GM10248 (cell line): ENCODE measurements around the gene TBC1D4.

Experiments used
- CTCF ChIA-PET: fragments of 300-600 bp; sonication (Branson Sonifier 250); formaldehyde crosslinking; extraction: SDS; loops from one replicate; lab custom pipeline; 2021; ENCODE audit warnings: antibody characterized with exemption; lab: Yijun Ruan, JAX
- POLR2A ChIA-PET: fragments of 350-650 bp; sonication (Branson Sonifier 250); formaldehyde crosslinking; extraction: SDS; loops from one replicate; lab custom pipeline; 2020; ENCODE audit warnings: antibody characterized with exemption; lab: Yijun Ruan, JAX
- DNase-seq: peaks from one replicate; pipeline ENCODE4 v3.0.0; 2012; ENCODE audit errors: extremely low spot score
- TF ChIP-seq, protein P1 (sequence below): IDR thresholded peaks from 2 replicates; pipeline ENCODE4 v1.5.1; 2012; ENCODE audit warnings: mild to moderate bottlenecking, low read depth; ENCODE audit errors: extremely low read depth, missing control alignments, control extremely low read depth

The TBC1D4 gene

DNA sequence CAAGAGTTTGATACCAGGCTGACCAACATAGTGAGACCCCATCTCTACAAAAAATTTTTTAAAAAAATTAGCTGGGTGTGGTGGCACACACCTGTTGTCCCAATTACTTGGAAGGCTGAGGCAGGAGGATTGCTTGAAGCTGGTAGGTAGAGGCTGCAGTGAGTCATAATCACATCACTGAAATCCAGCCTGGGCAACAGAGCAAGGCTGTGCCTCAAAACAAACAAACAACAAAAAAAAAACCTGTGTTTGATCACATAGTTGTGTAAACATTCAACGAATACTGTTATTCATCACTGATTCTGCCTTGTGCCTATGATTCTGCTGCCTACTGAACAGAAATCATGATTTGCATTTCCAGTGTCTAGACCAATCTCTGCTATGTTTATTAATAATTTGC is 134.0 kb downstream of the TBC1D4 start:
- DNase-seq: no peak
- TF ChIP-seq, protein P1, sequence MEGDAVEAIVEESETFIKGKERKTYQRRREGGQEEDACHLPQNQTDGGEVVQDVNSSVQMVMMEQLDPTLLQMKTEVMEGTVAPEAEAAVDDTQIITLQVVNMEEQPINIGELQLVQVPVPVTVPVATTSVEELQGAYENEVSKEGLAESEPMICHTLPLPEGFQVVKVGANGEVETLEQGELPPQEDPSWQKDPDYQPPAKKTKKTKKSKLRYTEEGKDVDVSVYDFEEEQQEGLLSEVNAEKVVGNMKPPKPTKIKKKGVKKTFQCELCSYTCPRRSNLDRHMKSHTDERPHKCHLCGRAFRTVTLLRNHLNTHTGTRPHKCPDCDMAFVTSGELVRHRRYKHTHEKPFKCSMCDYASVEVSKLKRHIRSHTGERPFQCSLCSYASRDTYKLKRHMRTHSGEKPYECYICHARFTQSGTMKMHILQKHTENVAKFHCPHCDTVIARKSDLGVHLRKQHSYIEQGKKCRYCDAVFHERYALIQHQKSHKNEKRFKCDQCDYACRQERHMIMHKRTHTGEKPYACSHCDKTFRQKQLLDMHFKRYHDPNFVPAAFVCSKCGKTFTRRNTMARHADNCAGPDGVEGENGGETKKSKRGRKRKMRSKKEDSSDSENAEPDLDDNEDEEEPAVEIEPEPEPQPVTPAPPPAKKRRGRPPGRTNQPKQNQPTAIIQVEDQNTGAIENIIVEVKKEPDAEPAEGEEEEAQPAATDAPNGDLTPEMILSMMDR: no peak
- ChIA-PET CTCF (interaction anchor here (0.9 kb wide), 1 partner anchor 10 kb away, joined by 3 read pairs; no protein-coding TSS in a partner anchor), POLR2A (no interaction called here)

DNA sequence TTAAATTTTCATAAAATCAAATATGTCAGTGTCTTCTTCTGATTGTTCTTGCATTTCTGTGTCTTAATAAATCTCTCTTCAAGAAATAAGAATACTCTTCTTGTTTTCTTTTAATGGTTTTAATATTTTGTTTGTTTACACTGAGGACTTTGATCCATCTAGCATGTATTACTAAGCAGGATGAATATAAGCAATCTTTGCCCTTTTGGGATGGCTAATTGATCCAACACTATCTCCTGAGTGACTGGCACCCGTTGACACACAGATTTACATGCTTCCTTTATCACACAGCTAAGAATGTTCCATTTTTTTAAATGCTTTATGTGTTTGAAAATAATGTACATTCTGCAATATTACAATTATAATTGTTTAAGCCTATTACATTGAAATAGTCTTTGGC is 134.5 kb downstream of the TBC1D4 start:
- POLR2A ChIA-PET: no interaction called here
- TF ChIP-seq, protein P1: no peak
- DNase-seq: no peak
- CTCF ChIA-PET: interaction anchor here (0.9 kb wide), 1 partner anchor 11 kb away, joined by 3 read pairs; no protein-coding TSS in a partner anchor

DNA sequence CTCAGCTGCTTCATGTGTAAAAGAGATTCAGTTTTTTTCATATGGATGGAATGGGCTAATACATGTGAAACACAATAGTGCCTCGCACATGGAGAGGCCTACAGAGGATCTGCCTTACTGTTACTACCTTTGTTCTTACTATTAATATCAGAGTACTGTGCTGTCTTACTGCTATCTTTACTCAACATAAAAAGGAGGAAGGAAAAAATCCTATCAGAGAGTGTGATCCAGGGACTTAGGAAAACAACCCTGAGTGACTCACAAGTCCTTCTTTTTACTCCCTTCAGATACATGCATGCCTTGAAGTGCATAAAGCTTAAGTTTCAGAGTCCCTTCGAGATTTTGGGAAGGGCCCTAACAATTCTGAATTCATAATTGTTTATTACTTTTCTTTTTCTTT is 136.8 kb downstream of the TBC1D4 start:
- ChIA-PET CTCF (interaction anchor here (1.0 to 4.6 kb wide), 2 partner anchors 12 to 13 kb away, joined by 3 to 32 read pairs; no protein-coding TSS in a partner anchor), POLR2A (no interaction called here)
- TF ChIP-seq, protein P1: no peak
- DNase-seq: no peak

DNA sequence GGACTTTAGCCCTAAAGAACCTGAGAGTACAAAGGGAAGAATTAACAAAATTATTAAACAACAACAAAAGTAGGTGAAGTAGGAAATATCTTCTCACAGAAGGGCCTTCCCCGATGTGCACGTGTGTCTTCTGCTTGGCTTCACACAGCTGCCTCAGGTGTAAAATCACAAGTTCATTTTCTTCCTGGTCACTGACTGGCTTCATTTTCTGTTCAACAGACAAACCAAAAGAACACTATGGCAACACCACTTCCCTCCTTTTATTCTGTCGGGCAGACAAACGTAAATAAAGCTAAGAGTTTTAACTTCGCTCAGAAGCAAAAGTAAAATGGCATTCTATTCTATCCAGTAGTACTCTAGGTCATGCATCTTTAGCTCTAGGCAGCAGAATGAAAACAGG is 140.9 kb downstream of the TBC1D4 start:
- TF ChIP-seq, protein P1: no peak
- POLR2A ChIA-PET: no interaction called here
- CTCF ChIA-PET: interaction anchor here (1.0 to 4.6 kb wide), 11 partner anchors 9 to 104 kb away, joined by 3 to 32 read pairs (median 4); no protein-coding TSS in a partner anchor
- DNase-seq: peak; percentile 42

DNA sequence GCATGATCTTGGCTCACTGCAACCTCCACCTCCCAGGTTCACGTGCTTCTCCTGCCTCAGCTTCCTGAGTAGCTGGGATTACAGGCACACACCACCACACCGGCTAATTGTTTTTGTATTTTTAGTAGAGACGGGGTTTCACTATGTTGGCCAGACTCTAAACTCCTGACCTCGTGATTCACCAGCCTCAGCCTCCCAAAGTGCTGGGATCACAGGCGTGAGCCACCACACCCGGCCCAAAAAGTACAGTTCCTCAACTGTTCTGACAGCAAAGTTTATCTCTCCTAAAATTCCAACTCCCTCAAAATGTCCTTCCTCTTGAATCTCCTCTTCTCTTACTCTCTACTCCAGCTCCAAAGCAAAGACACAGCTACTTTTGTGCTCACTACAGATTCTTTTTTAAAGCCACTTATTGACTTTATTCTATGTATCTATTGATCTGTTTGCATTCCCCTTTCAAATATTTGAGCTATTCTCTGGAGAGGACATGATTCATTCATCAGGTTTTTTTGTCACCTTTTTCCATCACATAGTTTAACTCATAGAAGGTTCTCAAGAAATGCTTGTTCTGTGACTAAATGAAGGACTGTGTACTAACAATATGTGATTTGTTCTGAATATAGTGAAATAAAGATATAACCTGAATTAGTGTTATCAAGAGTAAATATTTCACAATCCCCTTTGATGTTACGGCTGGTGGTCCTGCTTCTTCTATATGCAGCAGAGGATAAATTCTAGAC is 142.2 kb downstream of the TBC1D4 start:
- POLR2A ChIA-PET: no interaction called here

DNA sequence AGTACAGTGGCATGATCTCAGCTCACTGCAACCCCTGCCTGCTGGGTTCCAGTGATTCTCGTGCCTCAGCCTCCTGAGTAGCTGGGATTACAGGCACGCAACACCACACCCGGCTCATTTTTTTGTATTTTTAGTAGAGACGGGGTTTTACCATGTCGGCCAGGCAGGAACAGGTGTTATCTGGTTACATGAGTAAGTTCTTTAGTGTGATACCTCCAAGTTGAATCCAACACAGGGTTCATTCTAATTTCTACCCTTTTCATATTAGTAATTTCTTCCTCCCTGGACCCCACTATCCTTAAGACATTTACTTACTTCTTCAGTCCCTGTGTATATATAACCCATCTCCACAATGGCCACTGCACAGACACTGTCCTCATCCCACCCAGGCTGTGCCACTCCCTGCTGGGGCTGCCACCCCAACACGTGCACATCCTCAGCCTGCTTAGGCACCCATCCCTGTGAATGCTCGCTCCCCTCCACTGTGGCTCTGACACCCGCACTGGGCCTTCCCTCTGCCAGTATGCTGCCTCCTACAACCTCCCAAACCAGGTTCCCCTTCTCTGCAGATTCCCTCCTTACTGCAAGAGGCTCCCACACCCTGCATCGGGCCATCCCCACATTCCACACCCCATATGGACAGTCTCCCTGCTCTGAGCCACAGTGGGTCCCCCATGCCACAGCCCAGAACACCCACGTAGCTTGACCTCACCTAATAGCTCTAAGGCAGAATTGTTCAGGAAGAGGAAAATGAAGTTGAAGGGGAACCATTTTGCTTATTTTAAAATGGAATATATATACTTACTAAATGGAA is 147.1 kb downstream of the TBC1D4 start:
- POLR2A ChIA-PET: no interaction called here
- TF ChIP-seq, protein P1: no peak
- DNase-seq: no peak
- CTCF ChIA-PET: no interaction called here

More for the DNA sequence above, 142.2 kb downstream of the TBC1D4 start:
- TF ChIP-seq, protein P1: no peak
- CTCF ChIA-PET: interaction anchor here (1.0 to 3.0 kb wide), 8 partner anchors 9 to 105 kb away, joined by 3 to 15 read pairs (median 5); no protein-coding TSS in a partner anchor
- no peak for DNase-seq
